Ovary (tissue), 9 donors: ENCODE measurements around the gene CA4. TPM values are rescaled to one million over a fixed set of nuclear protein-coding genes. Genes with fewer than 3 reads are reported as not detected.
"Not testable (repeated sequence)": the region's sequence is repeated elsewhere in the genome, so short reads cannot be mapped to it uniquely, and the experiment has no call there.

Experiments
- DNase-seq, 5 donors: peaks; one replicate each; pipeline ENCODE4 v3.0.0-alpha.2; 2019 to 2020
- H3K27ac ChIP-seq, 2 donors: fragments of 200-600 bp; one replicate each; pipeline versions ENCODE4 v1.5.1 to v1.8.0; 2019 to 2022
- H3K27me3 ChIP-seq: fragments of 200-600 bp; one replicate; pipeline ENCODE4 v1.8.0; 2022
- H3K36me3 ChIP-seq: fragments of 200-600 bp; sonication (generic); one replicate; pipeline ENCODE4 v1.5.1; 2019
- H3K4me1 ChIP-seq: one replicate; pipeline ENCODE4 v1.8.1; 2013; ENCODE audit warnings: mild to moderate bottlenecking, moderate library complexity; ENCODE audit not compliant: insufficient read depth
- H3K4me3 ChIP-seq: fragments of 200-600 bp; sonication (generic); one replicate; pipeline ENCODE4 v1.5.1; 2017
- H3K9me3 ChIP-seq, 2 donors: fragments of 200-600 bp in 1 of 2; sonication (generic) in 1 of 2; one replicate each; pipeline versions ENCODE4 v1.5.1 to v1.8.1; 2013 to 2019; ENCODE audit warnings: mild to moderate bottlenecking in 1 of 2, moderate library complexity in 1 of 2
- CTCF ChIP-seq, 3 donors: fragments of 450-650 bp in 2 of 3; fragments of 200-600 bp in 1 of 3; IDR thresholded peaks; one replicate each; pipeline versions ENCODE4 v1.5.1 to v1.8.0; 2016 to 2022; ENCODE audit warnings: antibody characterized with exemption in 3 of 3, mild to moderate bottlenecking in 1 of 3
- EP300 ChIP-seq: sonication (generic); formaldehyde crosslinking; IDR thresholded peaks from one replicate; pipeline ENCODE4 v1.6.1; 2017; ENCODE audit warnings: antibody characterized with exemption
- POLR2A ChIP-seq: fragments of 450-650 bp; IDR thresholded peaks from one replicate; pipeline ENCODE4 v1.6.1; 2017; ENCODE audit warnings: antibody characterized with exemption, mild to moderate bottlenecking, moderate library complexity
- WGBS, 3 donors: extraction: QIAGEN DNeasy Blood & Tissue Kit in 1 of 3; methylation state at CpG; one replicate each; pipeline versions ENCODE4 v1.1.5 to v1.1.7; 2013 to 2017; 5-methylcytosine and 5-hydroxymethylcytosine counted together
- intact Hi-C, 4 donors: fragments of 100-400 bp; cut with DNase I; formaldehyde crosslinking; loops; one replicate each; pipeline versions ENCODE4 v1.11.0 to v1.15.1; 2022 to 2023
- polyA plus RNA-seq, 2 donors: library from polyadenylated mRNA; stranded (reverse); fragments of 200-250 nt in 1 of 2; fragments of 350-450 nt in 1 of 2; fragmentation: Illumina TruSeq in 1 of 2; extraction: RNeasy Lipid Tissue Mini Kit (QIAGEN cat#74804) in 1 of 2; gene quantifications; one replicate each; pipeline ENCODE4 v1.2.3, GENCODE V29; 2013 to 2014
- total RNA-seq, 7 donors: library from RNA; depleted of rRNA in 2 of 7; stranded (reverse); fragments of >200 nt in 2 of 7; fragmentation: NEBNext Ultra II Directional in 3 of 7; extraction: Animal tissue kit (Norgen Biotek cat#: 25700) in 3 of 7; gene quantifications; one replicate each; pipeline versions ENCODE4 v1.1.0 to v1.2.4, GENCODE V29; 2016 to 2023
- donor health status: DM: no; HTN: no; CAD: no; lungs with moderate emphysema.
- donor health status: DM: no; HTN: no; CAD: no.
- donor health status: Bipolar disorder and iron deficiency.
- donor health status: DM: yes; HTN: yes; CAD: no.
- donor health status: DM: no; HTN: no; CAD: no.
- donor health status: DM: yes; HTN: yes; CAD: no.

The CA4 gene
- total and polyA plus RNA-seq, 9 donors = 1.1 to 39.3 (median 4.2) TPM

- 89 to 92% (median 89%) methylated on average over 5 of the region's 5 CpGs for WGBS, 3 donors
- TF ChIP-seq EP300 = no peak
- TF ChIP-seq CTCF (IDR thresholded peaks at IDR 0.05) = no peak
- no peak for TF ChIP-seq POLR2A
- Histone ChIP-seq H3K9me3 (no peaks in the 10 kb centered on the region), H3K4me1 (no peaks in the 10 kb centered on the region), H3K4me3 (no peak overlapping the region), H3K36me3 (no peaks in the 10 kb centered on the region), H3K27ac (no peak overlapping the region), H3K27me3 (no peaks in the 10 kb centered on the region)
- no peak for DNase-seq
- intact Hi-C loops = loop anchor here in 1 of 4 donors (10.0 kb wide), 1 partner anchor 328 kb away; no protein-coding TSS in a partner anchor
Observed at GRCh38 chr17:60106340-60107059, 43.3 kb upstream of the CA4 start.

GRCh38 chr17:60107526-60108257, 42.1 kb upstream of the CA4 start:
- WGBS, 3 donors = 83 to 87% (median 85%) methylated on average over 10 of the region's 10 CpGs
- Histone ChIP-seq H3K36me3 (no peaks in the 10 kb centered on the region), H3K27me3 (no peaks in the 10 kb centered on the region), H3K9me3 (no peaks in the 10 kb centered on the region), H3K4me1 (no peaks in the 10 kb centered on the region), H3K4me3 (no peak overlapping the region), H3K27ac (no peak overlapping the region)
- DNase-seq = no peak
- TF ChIP-seq POLR2A = no peak
- intact Hi-C loops = loop anchor here in 1 of 4 donors (10.0 kb wide), 1 partner anchor 327 kb away; no protein-coding TSS in a partner anchor

- DNase-seq, H3K4me1 ChIP-seq, H3K4me3 ChIP-seq, H3K27me3 ChIP-seq, H3K9me3 ChIP-seq, H3K27ac ChIP-seq, H3K36me3 ChIP-seq: not testable (repeated sequence)
- 21 to 33% (median 28%) methylated on average over 1 of the region's 1 CpG for WGBS, 3 donors
- intact Hi-C loops = loop anchor here in 1 of 4 donors (10.0 kb wide), 1 partner anchor 326 kb away; no protein-coding TSS in a partner anchor
Observed at GRCh38 chr17:60108309-60108708, 41.5 kb upstream of the CA4 start.

GRCh38 chr17:60108712-60109111, 41.1 kb upstream of the CA4 start:
- no peaks in the 10 kb centered on the region for H3K27me3 ChIP-seq
- no peak for DNase-seq
- 59 to 67% (median 61%) methylated on average over 4 of the region's 4 CpGs for WGBS, 3 donors
- H3K9me3 ChIP-seq = no peaks in the 10 kb centered on the region
- H3K4me1 ChIP-seq = no peaks in the 10 kb centered on the region
- no peak overlapping the region for H3K4me3 ChIP-seq
- no peaks in the 10 kb centered on the region for H3K36me3 ChIP-seq
- H3K27ac ChIP-seq = no peak overlapping the region
- TF ChIP-seq POLR2A (no peak), EP300 (no peak), CTCF (IDR thresholded peaks at IDR 0.05) (no peak)
- intact Hi-C loops = loop anchor here in 1 of 4 donors (10.0 kb wide), 1 partner anchor 326 kb away; no protein-coding TSS in a partner anchor

- Histone ChIP-seq H3K27me3 (no peaks in the 10 kb centered on the region), H3K9me3 (no peaks in the 10 kb centered on the region), H3K4me3 (no peak overlapping the region), H3K27ac (no peak overlapping the region), H3K36me3 (no peaks in the 10 kb centered on the region), H3K4me1 (no peaks in the 10 kb centered on the region)
- DNase-seq = no peak
- WGBS, 3 donors = 35 to 56% (median 45%) methylated on average over 1 of the region's 1 CpG
- TF ChIP-seq POLR2A (no peak), CTCF (IDR thresholded peaks at IDR 0.05) (no peak), EP300 (no peak)
- intact Hi-C loops = loop anchor here in 1 of 4 donors (10.0 kb wide), 1 partner anchor 326 kb away; no protein-coding TSS in a partner anchor
Observed at GRCh38 chr17:60109161-60109560, 40.6 kb upstream of the CA4 start.
